ENCODE measurements around the gene MAGEB4. TPM values are rescaled to one million over a fixed set of nuclear protein-coding genes. Genes with fewer than 3 reads are reported as not detected.

MAGEB4 gene
- total RNA-seq, 3 donors from 2014 or later (not counting 1 experiment from before 2014, with no cell fraction given), result not detected

GRCh38 chrX:30280428-30280827 is 38.6 kb downstream of the MAGEB4 start:
- no peaks in the 10 kb centered on the region for H3K9me3 ChIP-seq (ENCODE audit: control insufficient read depth, insufficient read depth, low read length)
- H3K27me3 Mint-ChIP-seq (ENCODE audit: low read depth in 2 of 2), result peaks cover 0 to 9% of the 10 kb centered on the region in 2 donors
- no peaks in the 10 kb centered on the region for H3K4me1 ChIP-seq (ENCODE audit: control insufficient read depth, insufficient read depth, low read length)
- no peaks in the 10 kb centered on the region for H3K36me3 ChIP-seq (ENCODE audit: control insufficient read depth, insufficient read depth, low read length)
- no peaks in the 10 kb centered on the region for H3K36me3 Mint-ChIP-seq
- no peaks in the 10 kb centered on the region for H3K27me3 ChIP-seq (ENCODE audit: control insufficient read depth, insufficient read depth, low read length)
- WGBS (ENCODE audit: insufficient coverage), result 64% methylated on average over 1 of the region's 1 CpG
- H3K4me3 ChIP-seq (ENCODE audit: low read length), result no peak overlapping the region
- DNase-seq (peak in 1 of 2 donors; percentile 13), ATAC-seq (no peak)
- no peak overlapping the region for H3K27ac Mint-ChIP-seq
- no peak overlapping the region for H3K4me3 Mint-ChIP-seq
- intact Hi-C loops (cut with micrococcal nuclease), result no loop called here
- no peak for TF ChIP-seq CTCF (IDR thresholded peaks at IDR 0.05)
- no peak overlapping the region for H3K27ac ChIP-seq (ENCODE audit: low read length)
- H3K4me1 Mint-ChIP-seq, result no peaks in the 10 kb centered on the region
- H3K9me3 Mint-ChIP-seq, result peaks cover 0 to 3% of the 10 kb centered on the region in 2 donors

- H3K27me3 ChIP-seq (ENCODE audit: control insufficient read depth, insufficient read depth, low read length), result no peaks in the 10 kb centered on the region
- H3K9me3 ChIP-seq (ENCODE audit: control insufficient read depth, insufficient read depth, low read length), result no peaks in the 10 kb centered on the region
- DNase-seq, result no peak
- H3K4me1 ChIP-seq (ENCODE audit: control insufficient read depth, insufficient read depth, low read length), result no peaks in the 10 kb centered on the region
- H3K9me3 Mint-ChIP-seq, result peaks cover 0 to 3% of the 10 kb centered on the region in 2 donors
- peaks cover 0 to 7% of the 10 kb centered on the region in 2 donors for H3K27me3 Mint-ChIP-seq (ENCODE audit: low read depth in 2 of 2)
- H3K4me3 Mint-ChIP-seq, result no peak overlapping the region
- no peaks in the 10 kb centered on the region for H3K36me3 Mint-ChIP-seq
- H3K27ac ChIP-seq (ENCODE audit: low read length), result no peak overlapping the region
- no peak for ATAC-seq
- no peak for TF ChIP-seq CTCF (IDR thresholded peaks at IDR 0.05)
- H3K4me3 ChIP-seq (ENCODE audit: low read length), result no peak overlapping the region
- H3K36me3 ChIP-seq (ENCODE audit: control insufficient read depth, insufficient read depth, low read length), result no peaks in the 10 kb centered on the region
- H3K4me1 Mint-ChIP-seq, result no peaks in the 10 kb centered on the region
- intact Hi-C loops (cut with micrococcal nuclease), result no loop called here
- no peak overlapping the region for H3K27ac Mint-ChIP-seq
These were observed 40.7 kb downstream of the MAGEB4 start for GRCh38 chrX:30282527-30282926.

GRCh38 chrX:30283456-30284200 is 41.8 kb downstream of the MAGEB4 start:
- no peak overlapping the region for H3K27ac ChIP-seq (ENCODE audit: low read length)
- DNase-seq (no peak), ATAC-seq (no peak)
- H3K27me3 Mint-ChIP-seq (ENCODE audit: low read depth in 2 of 2), result no peaks in the 10 kb centered on the region
- no peaks in the 10 kb centered on the region for H3K4me1 Mint-ChIP-seq
- H3K4me3 ChIP-seq (ENCODE audit: low read length), result no peak overlapping the region
- H3K27me3 ChIP-seq (ENCODE audit: control insufficient read depth, insufficient read depth, low read length), result no peaks in the 10 kb centered on the region
- H3K36me3 ChIP-seq (ENCODE audit: control insufficient read depth, insufficient read depth, low read length), result no peaks in the 10 kb centered on the region
- no peak overlapping the region for H3K4me3 Mint-ChIP-seq
- H3K9me3 Mint-ChIP-seq, result peaks cover 0 to 2% of the 10 kb centered on the region in 2 donors
- TF ChIP-seq CTCF (IDR thresholded peaks at IDR 0.05), result no peak
- WGBS (ENCODE audit: insufficient coverage), result 55% methylated on average over 2 of the region's 3 CpGs
- H3K9me3 ChIP-seq (ENCODE audit: control insufficient read depth, insufficient read depth, low read length), result no peaks in the 10 kb centered on the region
- intact Hi-C loops (cut with micrococcal nuclease), result no loop called here
- no peaks in the 10 kb centered on the region for H3K4me1 ChIP-seq (ENCODE audit: control insufficient read depth, insufficient read depth, low read length)
- no peaks in the 10 kb centered on the region for H3K36me3 Mint-ChIP-seq
- no peak overlapping the region for H3K27ac Mint-ChIP-seq

Other genes starting within 250 kb of the MAGEB4 start
- gene MAGEB2, start 26.4 kb upstream of the MAGEB4 start, total RNA-seq, result not detected
- not detected for gene MAGEB3, start 11.3 kb upstream of the MAGEB4 start, total RNA-seq
- not detected for gene MAGEB1, start 5.1 kb downstream of the MAGEB4 start, total RNA-seq
- not detected for gene NR0B1, start 67.4 kb downstream of the MAGEB4 start, total RNA-seq

All from natural killer cell (primary cell).